Measurements from ENCODE around the gene DNAJC4. TPM values are rescaled to one million over a fixed set of nuclear protein-coding genes. Genes with fewer than 3 reads are reported as not detected.
A peak's percentile ranks its signal among the peaks of the same experiment; 100 is the strongest.

The DNAJC4 gene
- total and polyA plus RNA-seq, 9 of the 15 experiments (the other 6 are each of a cell fraction or from before 2014, with no cell fraction given): 4.0 to 32.6 (median 19.9) TPM

DNA sequence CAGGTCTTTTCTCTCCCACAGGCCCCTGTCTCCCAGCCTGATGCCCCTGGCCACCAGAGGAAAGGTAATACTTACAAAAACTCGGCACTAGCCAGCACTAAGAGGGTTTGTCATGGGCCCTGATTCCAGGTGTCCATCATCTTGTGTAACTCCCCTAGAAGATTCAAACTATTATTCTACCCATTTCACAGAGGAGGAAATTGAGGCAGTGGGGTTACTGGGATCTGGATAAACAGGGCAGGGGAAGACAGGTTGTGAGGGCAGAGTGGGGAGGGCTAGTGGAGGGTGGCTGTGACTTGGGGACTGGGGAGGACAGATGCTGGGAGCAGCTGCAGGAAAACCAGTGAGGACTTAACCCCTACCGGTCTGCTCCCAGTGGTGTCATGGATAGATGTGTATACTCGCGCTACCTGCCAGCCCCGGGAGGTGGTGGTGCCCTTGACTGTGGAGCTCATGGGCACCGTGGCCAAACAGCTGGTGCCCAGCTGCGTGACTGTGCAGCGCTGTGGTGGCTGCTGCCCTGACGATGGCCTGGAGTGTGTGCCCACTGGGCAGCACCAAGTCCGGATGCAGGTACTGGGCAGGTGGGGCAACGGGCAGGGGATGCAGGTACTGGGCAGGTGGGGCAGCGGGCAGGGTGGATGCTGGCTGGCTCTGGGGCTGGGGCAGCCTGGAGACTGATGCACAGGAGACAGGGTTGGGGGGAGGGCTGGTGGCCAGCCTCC is 5.3 kb downstream of the DNAJC4 start (continued):
- TF ChIP-seq ZNF175 (CRISPR knock-in tag; IDR thresholded peaks at IDR 0.05; ENCODE audit: low read depth) (no peak), ZBTB17 (CRISPR knock-in tag; IDR thresholded peaks at IDR 0.05) (no peak), DLX4 (CRISPR knock-in tag; IDR thresholded peaks at IDR 0.05) (no peak), PHTF2 (CRISPR knock-in tag; IDR thresholded peaks at IDR 0.05) (no peak), CSDE1 (IDR thresholded peaks at IDR 0.05) (no peak), SMAD4 (CRISPR knock-in tag; conservative IDR thresholded peaks at IDR 0.05) (no peak), TARDBP (IDR thresholded peaks at IDR 0.05) (no peak), TAF15 (IDR thresholded peaks at IDR 0.05; ENCODE audit: low read depth, low read length) (no peak), FUS (optimal IDR thresholded peaks at IDR 0.05; ENCODE audit: low read depth, low read length) (no peak), EP400 (IDR thresholded peaks at IDR 0.05) (no peak), MCM2 (IDR thresholded peaks at IDR 0.05; ENCODE audit: low read depth) (no peak), MTA1 (IDR thresholded peaks at IDR 0.05; ENCODE audit: borderline replicate concordance) (no peak), ZBTB40 (IDR thresholded peaks at IDR 0.05) (no peak), ZBTB40 (CRISPR knock-in tag; IDR thresholded peaks at IDR 0.05) (no peak), LEF1 (IDR thresholded peaks at IDR 0.05) (no peak), PHF20 (IDR thresholded peaks at IDR 0.05; ENCODE audit: partially characterized antibody) (peak; percentile 19), KLF16 (IDR thresholded peaks at IDR 0.05) (no peak), KDM1A (IDR thresholded peaks at IDR 0.05) (peak in 1 of 2 experiments; percentile 91; a peak in 3 of 4 replicates), COPS2 (conservative IDR thresholded peaks at IDR 0.05) (no peak), FOXJ3 (CRISPR knock-in tag; IDR thresholded peaks at IDR 0.05) (no peak)
- TF ChIP-seq, protein P1, sequence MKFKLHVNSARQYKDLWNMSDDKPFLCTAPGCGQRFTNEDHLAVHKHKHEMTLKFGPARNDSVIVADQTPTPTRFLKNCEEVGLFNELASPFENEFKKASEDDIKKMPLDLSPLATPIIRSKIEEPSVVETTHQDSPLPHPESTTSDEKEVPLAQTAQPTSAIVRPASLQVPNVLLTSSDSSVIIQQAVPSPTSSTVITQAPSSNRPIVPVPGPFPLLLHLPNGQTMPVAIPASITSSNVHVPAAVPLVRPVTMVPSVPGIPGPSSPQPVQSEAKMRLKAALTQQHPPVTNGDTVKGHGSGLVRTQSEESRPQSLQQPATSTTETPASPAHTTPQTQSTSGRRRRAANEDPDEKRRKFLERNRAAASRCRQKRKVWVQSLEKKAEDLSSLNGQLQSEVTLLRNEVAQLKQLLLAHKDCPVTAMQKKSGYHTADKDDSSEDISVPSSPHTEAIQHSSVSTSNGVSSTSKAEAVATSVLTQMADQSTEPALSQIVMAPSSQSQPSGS (CRISPR knock-in tag; IDR thresholded peaks at IDR 0.05): no peak
